WTC11 (cell line): Measurements from ENCODE around the gene ERC2. TPM values are rescaled to one million over a fixed set of nuclear protein-coding genes. Genes with fewer than 3 reads are reported as not detected.

Experiments used
- ATAC-seq: fragments of 200-7000 bp; cut with Tn5 transposase; 2 replicates; pipeline ENCODE4 v1.10.0; 2021; ENCODE audit warnings: mild to moderate bottlenecking, moderate library complexity
- CTCF ChIA-PET: fragments of 300-600 bp; sonication (Branson Sonifier 250); formaldehyde crosslinking; loops from one replicate; lab custom pipeline; 2021; ENCODE audit warnings: antibody characterized with exemption; lab: Charles Lee
- POLR2A ChIA-PET: fragments of 350-600 bp; sonication (Branson Sonifier 250); formaldehyde crosslinking; loops from one replicate; lab custom pipeline; 2021; ENCODE audit warnings: antibody characterized with exemption; lab: Charles Lee
- DNase-seq: peaks from one replicate; pipeline ENCODE4 v3.0.0; 2021; ENCODE audit warnings: low spot score
- H3K27ac Mint-ChIP-seq: 2 replicates; pipeline ENCODE4 v1.8.0; 2021; ENCODE audit warnings: mixed read lengths
- H3K27me3 Mint-ChIP-seq: 2 replicates; pipeline ENCODE4 v1.8.0; 2021; ENCODE audit warnings: low read depth, mild to moderate bottlenecking, moderate library complexity, mixed read lengths
- H3K36me3 Mint-ChIP-seq: 2 replicates; pipeline ENCODE4 v1.8.0; 2021; ENCODE audit warnings: mixed read lengths
- H3K4me1 Mint-ChIP-seq: 2 replicates; pipeline ENCODE4 v1.8.0; 2022; ENCODE audit warnings: mixed read lengths
- H3K4me3 Mint-ChIP-seq: 2 replicates; pipeline ENCODE4 v1.8.0; 2021; ENCODE audit warnings: mild to moderate bottlenecking, moderate library complexity, mixed read lengths
- H3K9me3 Mint-ChIP-seq: 2 replicates; pipeline ENCODE4 v1.8.0; 2021; ENCODE audit warnings: mixed read lengths
- AFF4 ChIP-seq: sonication (generic); formaldehyde crosslinking; IDR thresholded peaks from 2 replicates; pipeline ENCODE4 v1.8.1; 2023; ENCODE audit warnings: mild to moderate bottlenecking, missing genetic modification reagents, borderline replicate concordance
- CTCF ChIP-seq: fragments of 200-600 bp; IDR thresholded peaks from 2 replicates; pipeline ENCODE4 v1.8.0; 2022; ENCODE audit warnings: antibody characterized with exemption
- E2F5 ChIP-seq: sonication (generic); formaldehyde crosslinking; IDR thresholded peaks from 2 replicates; pipeline ENCODE4 v1.8.1; 2022; ENCODE audit warnings: mild to moderate bottlenecking, moderate library complexity, missing genetic modification reagents
- EMX1 ChIP-seq: fragments of 250-450 bp; sonication (Bioruptor Pico); IDR thresholded peaks from 2 replicates; pipeline ENCODE4 v1.8.0; 2021; ENCODE audit warnings: mild to moderate bottlenecking
- GRHL2 ChIP-seq: fragments of 250-450 bp; sonication (Bioruptor Pico); IDR thresholded peaks from 2 replicates; pipeline ENCODE4 v1.8.0; 2022; ENCODE audit warnings: mild to moderate bottlenecking, moderate library complexity; ENCODE audit not compliant: insufficient replicate concordance, severe bottlenecking
- IRF1 ChIP-seq: sonication (generic); formaldehyde crosslinking; IDR thresholded peaks from 2 replicates; pipeline ENCODE4 v1.8.0; 2023; ENCODE audit warnings: missing genetic modification reagents
- NR1H2 ChIP-seq: sonication (generic); formaldehyde crosslinking; IDR thresholded peaks from 2 replicates; pipeline ENCODE4 v1.9.0; 2021; ENCODE audit warnings: mild to moderate bottlenecking, moderate library complexity, missing genetic modification reagents
- PRDM15 ChIP-seq: sonication (generic); formaldehyde crosslinking; IDR thresholded peaks from 2 replicates; pipeline ENCODE4 v1.8.0; 2022; ENCODE audit warnings: missing genetic modification reagents
- SMAD3 ChIP-seq: sonication (generic); formaldehyde crosslinking; IDR thresholded peaks from 2 replicates; pipeline ENCODE4 v1.8.0; 2022; ENCODE audit warnings: missing genetic modification reagents, mild to moderate bottlenecking, borderline replicate concordance
- ZBTB43 ChIP-seq: sonication (generic); formaldehyde crosslinking; IDR thresholded peaks from 2 replicates; pipeline ENCODE4 v1.8.1; 2023; ENCODE audit warnings: mild to moderate bottlenecking, missing genetic modification reagents
- ZNF317 ChIP-seq: sonication (generic); formaldehyde crosslinking; IDR thresholded peaks from 2 replicates; pipeline ENCODE4 v1.8.1; 2023; ENCODE audit warnings: low read depth, mild to moderate bottlenecking, moderate library complexity, missing genetic modification reagents, borderline replicate concordance
- ZNF396 ChIP-seq: fragments of 250-450 bp; sonication (Bioruptor Pico); IDR thresholded peaks from 2 replicates; pipeline ENCODE4 v1.8.0; 2021; ENCODE audit warnings: mild to moderate bottlenecking, moderate library complexity, borderline replicate concordance
- ZNF425 ChIP-seq: fragments of 250-450 bp; sonication (Bioruptor Pico); conservative IDR thresholded peaks from 2 replicates; pipeline ENCODE4 v1.9.0; 2021; ENCODE audit warnings: mild to moderate bottlenecking
- total RNA-seq: library from RNA; stranded (reverse); gene quantifications from 3 replicates; pipeline ENCODE4 v1.2.3, GENCODE V29; 2021

Gene ERC2
- total RNA-seq, 1 experiment from 2014 or later = 23.5 TPM

GRCh38 chr3:55521738-55522421 is 946.4 kb downstream of the ERC2 start:
- ATAC-seq = peak; percentile 51
- Mint-ChIP-seq H3K4me3 (no peak overlapping the region), H3K27ac (peak overlapping the region; percentile 78), H3K36me3 (no peaks in the 10 kb centered on the region), H3K9me3 (no peaks in the 10 kb centered on the region), H3K27me3 (no peaks in the 10 kb centered on the region; the same call in 1 of the 2 replicates), H3K4me1 (peaks cover 32% of the 10 kb centered on the region)
- POLR2A ChIA-PET = no interaction called here
- TF ChIP-seq AFF4 (CRISPR knock-in tag) (no peak), CTCF (no peak), ZNF396 (no peak), SMAD3 (no peak), E2F5 (CRISPR knock-in tag) (no peak), GRHL2 (CRISPR knock-in tag) (no peak), ZNF317 (no peak), NR1H2 (no peak), PRDM15 (no peak), ZNF425 (CRISPR knock-in tag) (no peak), ZBTB43 (CRISPR knock-in tag) (no peak), EMX1 (no peak), IRF1 (CRISPR knock-in tag) (no peak)
- DNase-seq = no peak
- CTCF ChIA-PET = interaction anchor here (0.5 to 1.5 kb wide), 2 partner anchors 37 to 48 kb away, joined by 3 to 4 read pairs; no protein-coding TSS in a partner anchor
